Osteoblast (primary cell): ENCODE data around the gene TOMM6. TPM values are rescaled to one million over a fixed set of nuclear protein-coding genes. Genes with fewer than 3 reads are reported as not detected.

Experiments
- DNase-seq: peaks from one replicate; pipeline ENCODE4 v3.0.0; 2011; ENCODE audit warnings: low spot score, mixed read lengths; ENCODE audit not compliant: insufficient read length; ENCODE audit errors: missing footprints
- H2AFZ ChIP-seq: 2 replicates; pipeline ENCODE4 v1.6.0; 2011; ENCODE audit warnings: mild to moderate bottlenecking, low read length
- H3K27ac ChIP-seq: 2 replicates; pipeline ENCODE4 v1.5.1; 2011; ENCODE audit warnings: mild to moderate bottlenecking, low read depth, low read length, moderate library complexity
- H3K27me3 ChIP-seq: 2 replicates; pipeline ENCODE4 v1.6.0; 2012; ENCODE audit warnings: mild to moderate bottlenecking, control low read depth, inconsistent platforms, low read length, moderate library complexity; ENCODE audit not compliant: insufficient read depth
- H3K36me3 ChIP-seq: 2 replicates; pipeline ENCODE4 v1.5.1; 2011; ENCODE audit warnings: mild to moderate bottlenecking, low read length, control low read depth, moderate library complexity; ENCODE audit not compliant: insufficient read depth
- H3K4me1 ChIP-seq: 2 replicates; pipeline ENCODE4 v1.5.1; 2011; ENCODE audit warnings: mild to moderate bottlenecking, low read length, control low read depth, moderate library complexity; ENCODE audit not compliant: insufficient read depth
- H3K4me2 ChIP-seq: 2 replicates; pipeline ENCODE4 v1.6.0; 2011; ENCODE audit warnings: mild to moderate bottlenecking, low read length; ENCODE audit not compliant: insufficient read depth
- H3K4me3 ChIP-seq: fragments of 200-600 bp; sonication (generic); 3 replicates; pipeline ENCODE4 v1.5.1; 2012; ENCODE audit warnings: mild to moderate bottlenecking, low read length, inconsistent platforms; ENCODE audit not compliant: insufficient read depth
- H3K79me2 ChIP-seq: 2 replicates; pipeline ENCODE4 v1.6.0; 2012; ENCODE audit warnings: mild to moderate bottlenecking, low read length, control low read depth, inconsistent platforms; ENCODE audit not compliant: insufficient read depth
- H3K9me3 ChIP-seq: 2 replicates; pipeline ENCODE4 v1.5.1; 2011; ENCODE audit warnings: low read depth, low read length, control low read depth
- H4K20me1 ChIP-seq: 2 replicates; pipeline ENCODE4 v1.6.0; 2012; ENCODE audit warnings: mild to moderate bottlenecking, low read length, control low read depth; ENCODE audit not compliant: insufficient read depth
- CTCF ChIP-seq: IDR thresholded peaks from 2 replicates; pipeline ENCODE4 v1.5.1; 2011; ENCODE audit warnings: mild to moderate bottlenecking, low read depth, low read length, moderate library complexity; ENCODE audit errors: extremely low read depth
- total RNA-seq: library from RNA; depleted of rRNA; stranded (reverse); fragments of >200 nt; gene quantifications from 2 replicates; pipeline ENCODE4 v1.2.3, GENCODE V29; 2012

Gene TOMM6
- total RNA-seq, 1 donor = 54.6 TPM

- Histone ChIP-seq H3K36me3 (no peaks in the 10 kb centered on the region), H3K9me3 (no peaks in the 10 kb centered on the region), H3K4me1 (peaks cover under 1% of the 10 kb centered on the region), H3K27ac (no peak overlapping the region), H3K4me3 (no peak overlapping the region), H3K79me2 (no peaks in the 10 kb centered on the region), H3K4me2 (no peak overlapping the region), H4K20me1 (no peaks in the 10 kb centered on the region), H3K27me3 (no peaks in the 10 kb centered on the region), H2AFZ (no peak overlapping the region)
- no peak for TF ChIP-seq CTCF
- DNase-seq = no peak
Measured at GRCh38 chr6:41818271-41819054, 31.0 kb downstream of the TOMM6 start.

GRCh38 chr6:41821266-41821665, 33.8 kb downstream of the TOMM6 start:
- Histone ChIP-seq H2AFZ (no peak overlapping the region), H3K4me2 (no peak overlapping the region), H3K9me3 (no peaks in the 10 kb centered on the region), H3K4me3 (no peak overlapping the region), H3K4me1 (peaks cover 23% of the 10 kb centered on the region), H3K27me3 (no peaks in the 10 kb centered on the region), H3K36me3 (no peaks in the 10 kb centered on the region), H3K79me2 (no peaks in the 10 kb centered on the region), H4K20me1 (no peaks in the 10 kb centered on the region), H3K27ac (no peak overlapping the region)
- DNase-seq = no peak
- no peak for TF ChIP-seq CTCF

- Histone ChIP-seq H3K27ac (no peak overlapping the region), H3K36me3 (no peaks in the 10 kb centered on the region), H3K9me3 (no peaks in the 10 kb centered on the region), H3K79me2 (no peaks in the 10 kb centered on the region), H3K4me2 (no peak overlapping the region), H3K4me1 (peaks cover 23% of the 10 kb centered on the region), H4K20me1 (no peaks in the 10 kb centered on the region), H3K4me3 (no peak overlapping the region), H3K27me3 (no peaks in the 10 kb centered on the region), H2AFZ (no peak overlapping the region)
- no peak for TF ChIP-seq CTCF
- no peak for DNase-seq
Measured at GRCh38 chr6:41822021-41822420, 34.5 kb downstream of the TOMM6 start.

- DNase-seq = no peak
- H3K79me2 ChIP-seq = no peaks in the 10 kb centered on the region
- TF ChIP-seq CTCF = no peak
Measured at GRCh38 chr6:41823178-41823577, 35.7 kb downstream of the TOMM6 start.

More at GRCh38 chr6:41823178-41823577, 35.7 kb downstream of the TOMM6 start:
- no peaks in the 10 kb centered on the region for H4K20me1 ChIP-seq
- H3K4me3 ChIP-seq = no peak overlapping the region
- H3K9me3 ChIP-seq = no peaks in the 10 kb centered on the region
- H3K4me2 ChIP-seq = no peak overlapping the region
- no peaks in the 10 kb centered on the region for H3K36me3 ChIP-seq
- no peak overlapping the region for H2AFZ ChIP-seq
- H3K4me1 ChIP-seq = peaks cover 23% of the 10 kb centered on the region
- no peak overlapping the region for H3K27ac ChIP-seq
- H3K27me3 ChIP-seq = no peaks in the 10 kb centered on the region
